Measurements from ENCODE around the gene TUBD1.
"Not testable (repeated sequence)": the region's sequence is repeated elsewhere in the genome, so short reads cannot be mapped to it uniquely, and the experiment has no call there.

TUBD1 gene

DNA sequence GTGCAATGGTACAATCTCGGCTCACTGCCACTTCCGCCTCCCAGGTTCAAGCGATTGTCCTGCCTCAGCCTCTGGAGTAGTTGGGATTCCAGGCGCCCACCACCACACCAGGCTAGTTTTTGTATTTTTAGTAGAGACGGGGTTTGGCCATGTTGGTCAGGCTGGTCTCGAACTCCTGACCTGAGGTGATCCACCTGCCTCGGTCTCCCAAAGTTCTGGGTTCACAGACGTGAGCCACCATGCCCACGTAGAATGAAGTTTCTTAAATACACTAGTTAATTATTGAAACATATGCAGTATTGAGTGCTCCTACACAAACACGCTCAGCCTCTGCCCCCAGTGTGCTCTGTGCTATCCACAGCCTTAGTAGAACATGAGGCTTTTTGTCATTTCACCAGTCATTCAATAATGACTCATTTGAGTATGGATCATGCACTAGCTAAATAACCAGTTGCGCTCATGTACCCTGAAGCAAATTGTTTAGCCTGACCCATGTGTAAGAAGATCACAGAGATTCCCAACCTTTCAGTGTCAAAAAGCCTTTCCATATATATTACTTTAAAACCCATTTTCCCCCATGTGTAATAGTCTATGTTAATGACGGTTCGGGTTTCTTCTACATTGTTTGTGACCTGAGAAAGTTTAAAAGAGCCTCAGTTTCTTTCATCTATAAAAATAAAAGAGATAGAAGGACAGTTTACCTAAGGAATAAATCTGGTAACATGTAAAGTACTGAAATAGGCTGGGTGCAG lies 49.7 kb downstream of the TUBD1 start:
- peak; percentile 66 for DNase-seq

DNA sequence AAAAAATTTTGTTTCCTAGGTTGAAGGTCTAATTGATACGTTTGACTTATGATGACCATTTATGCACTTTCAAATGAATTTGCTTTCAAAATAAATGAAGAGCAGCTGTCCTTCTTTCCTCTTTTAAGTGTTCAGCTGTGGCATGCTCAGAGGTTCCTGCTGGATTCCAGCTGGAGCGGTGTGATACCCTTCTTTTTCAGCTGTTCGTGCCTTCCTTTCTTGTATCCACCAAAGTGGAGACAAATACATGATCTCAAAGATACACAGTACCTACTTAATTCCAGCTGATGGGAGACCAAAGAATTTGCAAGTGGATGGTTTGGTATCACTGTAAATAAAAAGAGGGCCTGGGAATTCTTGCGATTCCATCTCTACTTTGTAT lies 50.9 kb downstream of the TUBD1 start:
- DNase-seq = not testable (repeated sequence)

DNA sequence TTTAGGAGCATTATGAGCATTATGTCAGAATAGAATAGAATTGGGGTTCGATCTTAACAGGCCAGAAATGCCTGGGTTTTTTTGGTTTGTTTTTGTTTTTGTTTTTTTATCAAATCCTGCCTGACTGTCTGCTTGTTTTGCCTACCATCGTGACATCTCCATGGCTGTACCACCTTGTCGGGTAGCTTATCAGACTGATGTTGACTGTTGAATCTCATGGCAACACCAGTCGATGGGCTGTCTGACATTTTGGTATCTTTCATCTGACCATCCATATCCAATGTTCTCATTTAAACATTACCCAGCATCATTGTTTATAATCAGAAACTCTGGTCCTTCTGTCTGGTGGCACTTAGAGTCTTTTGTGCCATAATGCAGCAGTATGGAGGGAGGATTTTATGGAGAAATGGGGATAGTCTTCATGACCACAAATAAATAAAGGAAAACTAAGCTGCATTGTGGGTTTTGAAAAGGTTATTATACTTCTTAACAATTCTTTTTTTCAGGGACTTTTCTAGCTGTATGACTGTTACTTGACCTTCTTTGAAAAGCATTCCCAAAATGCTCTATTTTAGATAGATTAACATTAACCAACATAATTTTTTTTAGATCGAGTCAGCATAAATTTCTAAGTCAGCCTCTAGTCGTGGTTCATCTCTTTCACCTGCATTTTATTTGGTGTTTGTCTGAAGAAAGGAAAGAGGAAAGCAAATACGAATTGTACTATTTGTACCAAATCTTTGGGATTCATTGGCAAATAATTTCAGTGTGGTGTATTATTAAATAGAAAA lies 51.5 kb downstream of the TUBD1 start:
- peak; percentile 8 for DNase-seq

DNA sequence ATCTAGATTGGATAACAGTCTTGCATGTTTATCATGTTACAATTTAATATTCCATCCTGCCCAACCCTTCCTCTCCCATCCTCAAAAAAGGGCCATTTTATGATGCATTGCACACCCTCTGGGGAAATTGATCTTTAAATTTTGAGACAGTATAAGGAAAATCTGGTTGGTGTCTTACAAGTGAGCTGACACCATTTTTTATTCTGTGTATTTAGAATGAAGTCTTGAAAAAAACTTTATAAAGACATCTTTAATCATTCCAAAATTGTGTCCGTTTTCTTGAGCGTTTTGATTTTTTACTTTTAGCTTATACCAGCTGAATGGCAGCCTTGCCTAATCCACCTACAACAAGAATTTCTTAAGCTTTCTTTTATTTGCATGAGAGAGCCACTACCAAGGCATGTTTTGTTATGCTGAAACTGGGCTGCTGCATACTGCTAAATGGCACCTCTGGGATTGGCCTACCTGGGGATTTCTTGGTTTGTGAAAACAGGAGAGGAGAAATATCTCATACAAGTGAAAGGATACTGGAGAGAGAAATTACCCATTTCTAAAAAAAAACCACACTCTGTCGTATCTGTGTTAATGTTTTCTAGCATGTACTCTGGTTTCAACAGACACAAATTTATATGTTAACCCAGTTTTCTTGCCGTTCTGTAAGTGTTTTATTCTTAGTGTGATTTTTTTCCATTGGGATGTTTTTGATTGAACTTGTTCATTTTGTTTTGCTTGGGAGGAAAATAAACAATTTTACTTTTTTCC lies 52.2 kb downstream of the TUBD1 start:
- peak; percentile 29 for DNase-seq

DNA sequence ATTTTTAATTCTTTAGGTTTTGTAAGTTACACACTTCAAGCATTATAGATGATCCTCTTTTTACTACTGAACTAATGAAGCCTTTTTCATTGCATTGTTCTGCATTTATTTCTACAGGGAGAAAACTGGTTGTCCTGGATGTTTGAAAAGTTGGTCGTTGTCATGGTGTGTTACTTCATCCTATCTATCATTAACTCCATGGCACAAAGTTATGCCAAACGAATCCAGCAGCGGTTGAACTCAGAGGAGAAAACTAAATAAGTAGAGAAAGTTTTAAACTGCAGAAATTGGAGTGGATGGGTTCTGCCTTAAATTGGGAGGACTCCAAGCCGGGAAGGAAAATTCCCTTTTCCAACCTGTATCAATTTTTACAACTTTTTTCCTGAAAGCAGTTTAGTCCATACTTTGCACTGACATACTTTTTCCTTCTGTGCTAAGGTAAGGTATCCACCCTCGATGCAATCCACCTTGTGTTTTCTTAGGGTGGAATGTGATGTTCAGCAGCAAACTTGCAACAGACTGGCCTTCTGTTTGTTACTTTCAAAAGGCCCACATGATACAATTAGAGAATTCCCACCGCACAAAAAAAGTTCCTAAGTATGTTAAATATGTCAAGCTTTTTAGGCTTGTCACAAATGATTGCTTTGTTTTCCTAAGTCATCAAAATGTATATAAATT lies 53.0 kb downstream of the TUBD1 start:
- no peak for DNase-seq

DNA sequence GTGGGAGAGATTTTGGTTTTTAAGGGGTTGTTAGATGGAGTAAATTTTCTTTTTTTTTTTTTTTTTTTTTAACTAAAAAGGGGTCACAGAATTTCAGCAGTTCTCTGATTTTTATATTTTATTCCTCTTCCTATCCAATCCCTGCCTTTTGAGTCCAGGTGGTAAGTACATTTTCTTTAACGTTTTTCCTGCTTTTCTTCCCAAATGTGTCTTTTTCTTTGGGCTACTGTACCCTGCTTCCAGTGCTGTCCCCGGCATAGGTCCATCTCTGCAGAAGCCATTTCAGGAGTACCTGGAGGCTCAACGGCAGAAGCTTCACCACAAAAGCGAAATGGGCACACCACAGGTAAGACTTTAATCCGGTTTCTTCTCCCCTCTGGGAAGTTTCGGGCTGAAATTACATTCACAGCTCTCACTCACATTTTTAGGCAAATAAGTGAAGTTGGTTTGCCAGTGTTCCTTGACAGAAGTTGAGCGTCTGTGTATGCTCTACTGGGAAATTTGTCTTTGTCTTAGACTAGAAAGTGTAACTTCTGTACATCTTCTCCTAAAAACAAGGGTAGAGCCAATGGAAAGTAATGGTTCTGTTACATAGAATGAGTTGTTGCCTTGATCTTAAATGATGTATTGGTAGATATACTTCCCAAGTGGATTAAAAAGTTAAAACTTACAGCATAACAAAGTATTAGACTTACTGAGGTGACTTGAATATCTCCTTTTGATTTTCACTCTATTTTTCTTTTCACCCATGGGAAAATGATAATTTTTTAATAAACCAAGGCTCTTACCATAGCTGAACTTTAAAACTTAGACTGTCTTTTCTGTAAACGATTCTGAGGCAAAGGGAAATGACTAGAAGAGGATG lies 54.5 kb downstream of the TUBD1 start:
- peak; percentile 27 for DNase-seq

DNA sequence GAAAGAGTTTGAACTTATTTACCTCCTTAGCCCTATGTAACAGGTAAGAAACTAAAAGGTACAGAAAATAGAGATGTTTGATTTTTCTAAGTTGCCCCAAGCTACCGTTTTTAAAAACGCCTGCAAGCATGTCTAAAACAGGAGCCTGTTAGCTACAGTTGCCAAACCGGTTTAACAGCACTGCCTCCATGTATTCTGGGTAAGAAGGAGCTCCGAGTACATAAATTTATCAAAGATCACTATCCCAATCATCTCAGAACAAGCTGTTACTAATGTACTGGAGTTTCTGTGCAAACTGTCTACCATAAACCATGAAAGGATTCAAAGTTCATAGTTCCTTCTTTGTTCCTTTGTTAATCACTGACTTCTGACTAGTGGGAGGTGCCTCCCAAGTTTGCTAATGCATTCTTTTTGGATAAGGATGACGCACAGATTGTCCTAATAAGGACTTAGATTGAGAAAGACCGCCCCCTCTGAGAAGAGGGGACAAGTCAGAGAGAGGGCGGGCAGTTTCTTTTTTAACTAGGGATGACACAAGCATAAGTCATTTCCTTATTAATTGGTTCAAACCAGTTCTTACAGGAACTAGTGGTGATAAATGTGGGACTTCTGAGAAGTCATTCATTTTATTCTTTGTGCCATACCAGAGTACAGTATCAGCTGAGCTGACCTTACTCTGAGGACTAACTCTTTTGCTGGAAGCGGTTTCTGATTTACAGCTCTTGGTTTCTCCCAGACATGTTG lies 55.3 kb downstream of the TUBD1 start:
- DNase-seq = peak; percentile 57

DNA sequence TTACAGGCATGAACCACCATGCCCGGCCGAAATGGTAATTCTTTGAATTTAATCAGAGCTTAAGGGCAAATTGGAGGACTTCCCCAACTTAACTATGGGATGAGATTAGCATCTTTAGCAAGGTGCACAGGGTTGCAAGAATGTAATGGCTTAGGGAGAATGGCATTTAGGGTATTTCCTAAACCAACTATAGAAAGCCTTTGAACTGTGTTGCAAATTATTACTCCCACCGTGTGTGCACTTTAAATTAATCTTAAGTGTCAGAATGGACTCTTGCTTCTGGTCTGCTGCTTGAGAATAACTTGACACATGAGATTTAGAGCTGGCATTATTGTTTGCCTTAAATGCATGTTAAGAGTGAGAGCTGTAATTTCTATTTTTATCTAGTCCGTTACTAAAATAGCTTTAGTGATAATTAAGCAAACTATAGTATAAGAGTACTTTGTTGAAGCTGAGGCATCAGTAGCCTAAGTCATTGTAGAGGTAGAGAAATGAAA lies 59.8 kb downstream of the TUBD1 start:
- DNase-seq = no peak

DNA sequence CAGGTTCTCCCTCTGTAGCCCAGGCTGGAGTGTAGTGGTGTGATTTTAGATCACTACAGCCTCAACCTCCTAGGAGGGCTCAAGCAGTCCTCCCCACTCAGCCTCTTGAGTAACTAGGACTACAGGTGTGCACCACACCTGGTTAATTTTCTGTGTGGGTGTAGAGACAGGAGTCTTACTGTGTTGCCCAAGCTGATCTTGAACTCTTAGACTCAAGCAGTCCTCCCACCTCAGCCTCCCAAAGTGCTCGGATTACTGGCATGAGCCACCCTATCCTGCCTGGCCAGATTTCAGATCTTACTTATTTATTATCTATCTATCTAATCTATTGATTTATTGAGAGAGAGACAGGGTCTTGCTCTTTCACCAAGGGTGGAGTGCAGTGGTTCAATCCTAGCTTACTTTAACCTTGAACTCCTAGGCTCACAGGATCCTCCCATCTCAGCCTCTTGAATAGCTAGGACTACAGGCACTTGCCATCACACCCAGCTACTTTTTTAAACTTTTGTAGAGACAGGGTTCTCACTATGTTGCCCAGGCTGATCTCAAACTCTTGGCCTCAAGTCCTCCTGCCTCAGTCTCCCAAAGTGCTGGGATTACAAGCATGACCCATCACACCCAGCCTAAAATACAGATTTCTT lies 61.8 kb downstream of the TUBD1 start:
- no peak for DNase-seq

DNA sequence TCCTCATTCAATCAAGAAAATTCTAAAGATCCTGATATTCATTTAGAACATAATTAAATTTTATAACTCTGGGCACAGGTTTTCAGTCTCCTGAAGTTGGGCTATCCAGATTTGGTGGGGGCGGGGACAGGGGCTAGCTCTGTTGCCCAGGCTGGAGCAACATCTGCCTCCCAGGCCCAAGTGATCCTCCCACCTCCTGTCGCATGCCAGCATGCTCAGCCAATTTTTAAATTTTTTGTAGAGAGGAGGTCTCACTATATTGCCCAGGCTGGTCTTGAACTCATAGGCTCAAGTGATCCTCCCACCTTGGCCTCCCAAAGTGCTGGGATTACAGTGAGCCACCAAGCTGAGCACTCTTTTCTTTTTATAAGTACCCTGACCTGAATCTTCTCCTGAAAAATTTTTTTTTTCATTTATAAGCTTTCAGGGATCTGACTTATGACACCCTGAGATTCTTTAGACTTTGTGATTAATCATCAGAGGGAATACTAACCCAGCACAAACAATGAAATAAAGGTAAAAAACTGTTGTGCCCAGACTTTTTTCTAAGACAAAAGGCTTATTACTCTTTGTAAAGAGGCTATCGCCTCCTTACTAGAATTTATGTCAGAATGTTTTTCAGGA lies 62.6 kb downstream of the TUBD1 start:
- DNase-seq = no peak

DNA sequence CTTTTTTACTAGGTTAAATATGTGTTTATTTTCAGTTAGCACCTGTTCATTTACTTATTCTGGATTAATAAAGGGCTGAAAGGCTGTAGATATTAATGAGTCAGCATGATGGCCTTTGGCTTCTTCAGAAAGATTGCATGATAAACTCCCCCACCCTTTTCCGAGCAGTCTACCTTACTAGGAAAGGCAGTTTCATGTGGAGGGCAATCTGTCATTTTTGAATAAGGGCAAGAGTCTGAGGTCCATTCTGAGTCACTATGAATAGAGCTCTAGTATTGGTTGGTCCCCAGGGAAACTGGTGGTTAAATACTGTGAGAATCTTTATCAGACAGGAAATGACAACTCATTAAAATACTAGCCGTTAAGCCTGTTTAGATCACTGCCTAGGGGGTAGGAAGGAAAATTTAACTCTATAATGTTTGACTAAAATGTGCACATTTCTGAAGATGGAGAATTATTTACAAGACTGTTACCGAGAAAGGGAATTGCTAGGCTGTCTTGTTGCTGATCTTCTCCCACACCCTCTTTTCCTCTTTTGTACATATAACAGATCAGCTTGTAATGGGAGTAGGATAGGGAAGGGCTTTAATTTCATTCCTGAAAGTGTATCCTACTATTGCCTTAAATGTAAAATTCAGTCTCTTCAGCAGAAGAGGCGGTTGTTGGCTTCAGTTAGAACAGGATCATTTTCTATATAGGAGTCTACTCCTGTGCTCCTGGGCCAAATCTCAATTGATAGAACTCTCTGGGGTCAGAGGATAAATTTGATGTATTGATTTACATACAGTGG lies 63.3 kb downstream of the TUBD1 start:
- peak; percentile 28 for DNase-seq

DNA sequence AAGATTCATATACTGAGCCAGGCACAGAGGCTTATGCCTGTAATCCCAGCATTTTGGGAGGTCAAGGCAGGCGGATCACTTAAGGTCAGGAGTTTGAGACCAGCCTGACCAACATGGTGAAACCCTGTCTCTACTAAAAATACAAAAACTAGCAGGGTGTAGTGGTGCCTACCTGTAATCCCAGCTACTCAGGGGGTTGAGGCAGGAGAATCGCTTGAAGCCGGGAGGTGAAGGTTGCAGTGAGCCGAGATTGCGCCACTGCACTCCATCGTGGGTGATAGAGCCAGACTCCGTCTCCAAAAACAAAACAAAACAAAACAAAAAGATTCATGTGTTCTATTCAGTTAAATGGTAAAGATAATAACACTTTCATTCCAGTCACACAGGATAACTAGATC lies 63.9 kb downstream of the TUBD1 start:
- peak; percentile 54 for DNase-seq

DNA sequence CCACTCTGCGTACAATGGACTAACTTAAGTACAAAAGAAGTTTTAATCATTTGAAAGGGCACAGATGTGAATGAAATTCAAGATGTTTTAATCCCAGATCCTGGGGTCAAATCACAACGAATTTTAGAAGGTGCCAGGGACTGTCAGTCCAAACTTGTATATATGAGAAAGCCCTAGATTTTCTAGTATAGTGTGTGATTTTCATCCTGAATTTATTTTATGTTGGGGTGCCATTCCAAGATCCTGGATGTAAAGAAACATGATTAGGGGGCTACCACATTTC lies 64.3 kb downstream of the TUBD1 start:
- no peak for DNase-seq

DNA sequence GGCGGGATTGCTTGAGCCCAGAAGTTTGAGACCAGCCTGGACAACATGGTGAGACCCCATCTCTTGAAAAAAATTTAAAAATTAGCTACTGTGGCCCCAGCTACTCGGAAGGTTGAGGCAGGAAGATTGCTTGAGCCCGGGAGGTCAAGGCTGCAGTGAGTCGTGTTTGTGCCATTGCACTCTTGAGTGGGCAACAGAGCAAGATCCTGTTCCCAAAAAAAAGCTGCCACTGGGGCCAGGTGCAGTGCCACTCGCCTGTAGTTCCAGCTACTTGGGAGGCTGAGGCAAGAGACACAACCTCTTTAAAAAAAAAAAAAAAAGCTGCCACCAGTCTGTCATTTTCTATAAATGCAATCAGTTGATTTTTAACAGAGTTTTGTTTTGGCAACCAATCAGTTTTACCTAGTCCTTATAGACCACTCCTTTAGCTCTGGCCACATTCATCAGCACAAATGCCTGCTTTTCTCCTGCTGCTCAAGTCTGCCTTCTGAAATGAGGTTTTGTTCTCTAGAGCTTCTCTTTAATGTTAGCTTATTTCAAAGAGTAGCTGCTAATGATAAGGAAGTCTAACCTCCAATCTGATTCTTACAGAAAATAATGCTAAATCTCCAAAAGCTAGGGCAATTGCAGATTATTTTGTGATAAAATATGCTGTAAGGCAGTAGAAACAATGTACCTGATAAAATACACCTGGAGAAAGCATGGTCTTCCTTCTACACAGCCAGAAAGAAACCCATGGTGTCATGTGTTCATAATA lies 64.8 kb downstream of the TUBD1 start:
- no peak for DNase-seq

DNA sequence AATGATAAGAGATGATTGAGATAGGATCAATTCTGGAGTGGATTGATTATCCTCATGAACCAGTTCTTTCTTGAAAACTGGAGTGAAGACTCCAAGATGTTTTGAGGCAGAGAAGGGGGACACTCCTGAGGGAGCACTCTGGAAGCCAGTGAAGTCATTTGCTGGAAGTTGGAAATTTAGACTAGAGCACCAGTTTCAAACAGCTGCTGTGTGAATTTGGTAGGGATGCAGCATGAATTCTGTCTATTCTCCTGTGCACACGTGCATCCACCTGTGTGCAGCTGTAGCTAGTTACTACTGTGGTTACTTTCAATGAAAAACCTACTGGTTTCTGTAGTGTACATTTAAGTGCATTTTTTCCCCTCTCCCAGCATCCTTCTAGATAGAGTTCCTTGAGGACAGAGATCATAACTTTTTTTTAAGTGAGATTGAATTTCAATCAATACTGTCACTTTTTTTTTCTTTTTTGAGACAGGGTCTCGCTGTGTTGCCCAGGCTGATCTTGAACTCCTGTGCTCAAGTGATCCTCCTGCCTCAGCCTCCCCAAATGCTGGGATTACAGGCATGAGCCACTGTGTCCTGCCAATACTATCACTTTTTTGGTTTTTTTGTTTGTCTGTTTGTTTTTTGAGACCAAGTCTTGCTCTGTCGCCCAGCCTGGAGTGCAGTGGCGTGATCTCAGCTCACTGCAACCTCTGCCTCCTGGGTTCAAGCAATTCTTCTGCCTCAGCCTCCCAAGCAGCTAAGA lies 65.9 kb downstream of the TUBD1 start:
- no peak for DNase-seq

DNA sequence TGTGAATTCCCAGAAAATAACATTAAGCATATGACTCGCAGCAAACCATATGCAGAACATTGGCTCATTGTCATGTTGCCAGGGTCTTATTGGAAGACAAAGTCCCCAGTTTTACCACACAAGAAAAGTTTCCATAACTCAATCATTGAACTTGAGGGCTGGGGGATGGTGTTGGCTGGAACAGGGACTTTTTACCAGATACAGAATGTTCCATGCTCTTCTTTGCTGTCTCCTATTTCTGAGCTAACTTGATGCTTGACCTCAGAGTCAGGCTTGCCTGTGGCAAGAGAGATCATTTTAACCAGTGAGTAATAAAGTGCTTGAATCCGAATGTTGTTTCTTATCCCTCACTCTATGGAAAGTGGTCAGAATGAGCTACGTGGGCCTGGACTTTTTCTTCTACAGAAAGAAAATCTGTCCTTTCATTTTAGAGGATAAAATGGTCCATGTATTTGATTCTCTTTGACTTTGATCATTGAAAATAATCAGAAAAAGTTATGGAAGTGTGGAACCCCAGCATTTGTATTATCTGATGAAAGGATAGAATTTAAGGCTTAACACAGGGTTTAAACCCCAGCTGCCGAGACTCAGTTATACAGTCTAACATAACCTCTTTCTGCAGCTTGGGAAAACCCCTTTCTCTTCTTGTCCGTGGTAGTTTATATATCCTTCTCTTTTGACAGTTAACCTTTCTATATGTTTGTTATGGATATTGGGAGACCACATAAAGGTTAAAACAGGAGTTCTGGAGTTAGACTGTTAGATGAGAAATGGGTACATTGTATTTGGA lies 67.0 kb downstream of the TUBD1 start:
- peak; percentile 28 for DNase-seq

DNA sequence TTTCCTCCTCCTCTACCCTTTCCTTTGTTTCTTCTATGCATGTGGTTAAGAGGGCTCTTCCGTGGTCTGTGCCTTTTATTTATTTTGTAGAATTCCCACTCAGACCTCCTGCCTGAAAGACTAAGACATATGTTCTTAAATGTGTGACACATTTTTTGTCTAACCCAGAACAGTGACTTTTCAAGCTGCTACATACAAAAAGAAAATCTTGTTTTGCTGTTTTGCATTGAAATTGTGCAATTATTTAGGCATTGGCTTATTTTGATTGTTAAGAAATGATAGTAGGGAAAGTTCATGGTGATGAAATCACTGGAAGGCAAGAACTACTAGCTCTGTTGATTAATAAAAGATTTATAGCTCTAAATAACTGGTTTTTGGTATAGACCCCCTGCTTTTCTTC lies 76.8 kb downstream of the TUBD1 start:
- DNase-seq = no peak
